ENCODE measurements around the gene MICAL3. TPM values are rescaled to one million over a fixed set of nuclear protein-coding genes. Genes with fewer than 3 reads are reported as not detected.

MICAL3 gene
- total RNA-seq, 4 donors from 2014 or later = 23.9 to 49.2 (median 34.5) TPM

DNA sequence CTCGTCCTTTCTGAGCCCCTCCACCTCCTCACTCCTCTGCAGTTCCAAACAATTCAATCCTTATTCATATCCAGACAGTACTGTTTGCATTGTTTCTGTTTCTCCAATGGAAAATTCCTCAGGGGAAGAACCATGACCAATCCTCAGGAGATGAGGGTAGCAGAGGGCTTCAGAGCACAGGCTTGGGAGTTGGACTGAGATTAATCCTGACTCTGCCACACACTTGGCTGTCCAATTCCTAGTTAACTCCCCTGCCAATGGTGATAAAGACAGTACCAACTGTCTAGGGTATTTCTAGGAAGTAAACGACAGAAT lies 58.0 kb downstream of the MICAL3 start:
- ATAC-seq (ENCODE audit: low FRiP score) (no peak), DNase-seq (ENCODE audit: low spot score) (no peak)
- TF ChIP-seq, protein P1, sequence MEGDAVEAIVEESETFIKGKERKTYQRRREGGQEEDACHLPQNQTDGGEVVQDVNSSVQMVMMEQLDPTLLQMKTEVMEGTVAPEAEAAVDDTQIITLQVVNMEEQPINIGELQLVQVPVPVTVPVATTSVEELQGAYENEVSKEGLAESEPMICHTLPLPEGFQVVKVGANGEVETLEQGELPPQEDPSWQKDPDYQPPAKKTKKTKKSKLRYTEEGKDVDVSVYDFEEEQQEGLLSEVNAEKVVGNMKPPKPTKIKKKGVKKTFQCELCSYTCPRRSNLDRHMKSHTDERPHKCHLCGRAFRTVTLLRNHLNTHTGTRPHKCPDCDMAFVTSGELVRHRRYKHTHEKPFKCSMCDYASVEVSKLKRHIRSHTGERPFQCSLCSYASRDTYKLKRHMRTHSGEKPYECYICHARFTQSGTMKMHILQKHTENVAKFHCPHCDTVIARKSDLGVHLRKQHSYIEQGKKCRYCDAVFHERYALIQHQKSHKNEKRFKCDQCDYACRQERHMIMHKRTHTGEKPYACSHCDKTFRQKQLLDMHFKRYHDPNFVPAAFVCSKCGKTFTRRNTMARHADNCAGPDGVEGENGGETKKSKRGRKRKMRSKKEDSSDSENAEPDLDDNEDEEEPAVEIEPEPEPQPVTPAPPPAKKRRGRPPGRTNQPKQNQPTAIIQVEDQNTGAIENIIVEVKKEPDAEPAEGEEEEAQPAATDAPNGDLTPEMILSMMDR (IDR thresholded peaks at IDR 0.05) = no peak

DNA sequence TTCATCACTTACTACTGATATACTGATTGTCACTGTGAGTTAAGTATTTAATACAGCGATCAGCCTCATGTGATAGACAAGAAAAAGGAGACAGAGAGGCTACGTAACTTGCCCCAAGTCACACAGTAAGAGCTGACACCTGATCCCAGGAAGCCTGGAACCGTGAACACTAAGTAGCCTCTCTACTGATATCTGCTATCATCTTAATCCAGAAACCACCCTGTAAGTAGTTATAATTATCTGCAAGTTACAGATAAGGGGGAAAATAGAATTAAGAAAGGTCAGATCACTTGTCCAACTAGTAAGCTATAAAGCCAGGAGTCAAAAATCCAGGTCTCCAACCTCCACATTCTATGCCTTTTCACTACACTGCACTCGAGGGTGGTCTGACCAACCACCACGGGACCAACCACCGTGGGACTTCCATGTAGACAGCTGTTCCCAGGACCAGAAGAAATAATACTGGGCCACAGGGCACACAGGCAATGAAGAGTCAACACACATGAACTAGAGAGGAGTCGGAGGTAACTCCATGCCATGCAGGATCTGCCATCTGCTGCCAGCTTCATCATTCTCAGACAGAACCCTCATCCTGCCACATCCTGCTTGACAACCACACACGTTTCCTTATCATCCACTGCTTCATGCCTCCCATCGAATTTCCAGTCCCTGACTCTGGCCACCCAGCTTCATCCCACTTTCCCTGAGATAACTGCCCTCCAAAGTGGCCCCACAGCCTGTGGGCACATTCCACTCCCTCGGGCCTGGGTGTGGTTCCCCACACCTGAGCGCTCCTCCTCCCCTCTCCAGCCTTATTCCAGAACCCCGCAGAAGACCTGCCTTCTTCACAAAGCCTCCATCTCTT lies 58.6 kb downstream of the MICAL3 start:
- ATAC-seq (ENCODE audit: low FRiP score) (no peak), DNase-seq (ENCODE audit: low spot score) (no peak)
- TF ChIP-seq, protein P1 (IDR thresholded peaks at IDR 0.05) = no peak

DNA sequence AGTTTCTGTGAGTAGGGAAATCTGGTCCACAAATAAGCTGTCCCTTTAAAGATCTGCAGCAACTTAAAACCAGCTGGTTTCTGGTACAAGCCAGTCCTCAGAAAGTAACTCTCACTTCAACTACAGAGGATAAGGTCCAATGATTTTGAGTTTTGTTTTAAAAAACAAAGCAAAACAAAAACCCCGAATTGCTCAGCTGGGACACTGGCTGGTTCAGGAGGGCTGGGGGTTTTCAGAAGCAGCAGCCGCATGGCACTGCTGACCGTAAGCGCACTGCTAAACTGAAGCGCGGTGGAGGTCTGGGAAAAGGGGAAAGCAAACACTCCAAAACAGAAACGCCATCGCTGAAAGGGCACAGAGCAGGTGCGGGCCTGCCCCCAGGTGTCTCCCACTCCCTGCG lies 59.7 kb downstream of the MICAL3 start:
- no peak for DNase-seq (ENCODE audit: low spot score)
- no peak for ATAC-seq (ENCODE audit: low FRiP score)
- TF ChIP-seq, protein P1 (IDR thresholded peaks at IDR 0.05) = no peak

DNA sequence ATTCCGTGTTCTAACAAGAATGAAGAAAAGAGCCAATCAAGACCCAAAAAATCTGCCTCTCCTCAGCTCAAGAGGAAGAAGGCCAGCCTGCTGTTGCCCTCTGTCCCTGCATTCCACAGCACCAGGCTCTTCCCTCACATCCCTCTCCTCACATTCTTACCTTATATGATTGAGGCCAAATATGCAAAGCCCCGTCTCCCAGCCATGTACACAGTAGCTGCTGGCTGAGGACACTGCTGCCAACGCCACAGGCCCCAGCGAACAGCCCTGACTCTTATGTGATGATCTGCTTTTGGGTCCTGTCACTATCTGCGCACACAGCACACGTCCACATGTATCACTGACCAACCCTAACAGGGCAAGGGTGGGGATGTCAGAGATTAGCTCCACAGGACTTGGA lies 60.2 kb downstream of the MICAL3 start:
- TF ChIP-seq, protein P1 (IDR thresholded peaks at IDR 0.05) = no peak
- DNase-seq (ENCODE audit: low spot score) (no peak), ATAC-seq (ENCODE audit: low FRiP score) (no peak)

DNA sequence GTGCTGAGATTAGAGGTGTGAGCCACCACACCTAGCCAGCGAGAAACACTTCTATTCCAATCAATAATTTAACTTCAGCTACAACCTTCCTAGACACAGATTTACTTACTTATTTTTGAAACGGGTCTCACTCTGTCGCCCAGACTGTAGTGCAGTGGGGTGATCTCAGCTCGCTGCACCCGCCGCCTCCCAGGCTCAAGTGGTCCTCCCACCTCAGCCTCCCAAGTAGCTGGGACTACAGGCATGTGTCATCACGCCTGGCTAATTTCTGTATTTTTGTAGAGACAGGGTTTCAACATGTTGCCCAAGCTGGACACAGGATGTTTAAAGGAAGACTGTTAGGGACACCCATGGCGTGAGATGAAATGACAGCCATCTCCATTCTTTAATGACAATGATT lies 61.3 kb downstream of the MICAL3 start:
- DNase-seq (ENCODE audit: low spot score) (no peak), ATAC-seq (ENCODE audit: low FRiP score) (no peak)
- TF ChIP-seq, protein P1 (IDR thresholded peaks at IDR 0.05) = no peak

DNA sequence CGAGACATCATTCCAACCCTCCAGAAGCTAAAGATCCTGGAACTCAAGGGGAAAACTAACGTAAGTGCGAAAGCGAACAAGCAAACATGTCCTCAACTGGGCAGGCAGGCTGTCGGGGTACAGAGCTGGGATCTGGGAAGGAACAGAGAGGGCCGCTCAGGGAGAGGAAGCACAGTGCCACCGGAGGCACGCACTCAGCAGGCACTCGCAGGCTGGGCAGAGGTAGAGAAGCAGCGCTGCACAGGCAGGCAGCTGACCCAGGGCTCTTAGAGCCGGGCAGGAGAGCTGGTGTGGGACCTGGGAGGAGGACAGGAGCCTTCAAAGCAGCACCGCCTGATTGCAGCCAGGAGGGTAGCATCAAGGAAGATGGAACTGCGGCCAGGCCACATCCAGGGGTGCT lies 62.2 kb downstream of the MICAL3 start:
- TF ChIP-seq, protein P1 (IDR thresholded peaks at IDR 0.05) = no peak
- no peak for DNase-seq (ENCODE audit: low spot score)
- ATAC-seq (ENCODE audit: low FRiP score) = no peak

DNA sequence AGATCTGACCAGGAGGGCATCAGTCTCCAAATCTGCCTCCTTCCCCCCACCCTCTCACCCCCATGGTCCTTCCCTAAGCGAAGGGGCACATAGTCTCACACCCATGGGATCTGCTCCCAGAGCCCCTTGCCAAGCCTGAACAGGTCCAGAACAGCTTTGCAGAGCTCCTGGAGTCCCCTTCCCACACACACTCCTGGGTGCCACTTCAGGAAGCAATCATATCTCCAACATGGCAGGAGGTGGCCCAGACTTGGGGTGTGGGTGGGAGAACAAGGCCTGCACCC lies 63.0 kb downstream of the MICAL3 start:
- no peak for ATAC-seq (ENCODE audit: low FRiP score)
- TF ChIP-seq, protein P1 (IDR thresholded peaks at IDR 0.05) = no peak
- DNase-seq (ENCODE audit: low spot score) = no peak
